Measurements from ENCODE around the gene NDUFV3.

The NDUFV3 gene

DNA sequence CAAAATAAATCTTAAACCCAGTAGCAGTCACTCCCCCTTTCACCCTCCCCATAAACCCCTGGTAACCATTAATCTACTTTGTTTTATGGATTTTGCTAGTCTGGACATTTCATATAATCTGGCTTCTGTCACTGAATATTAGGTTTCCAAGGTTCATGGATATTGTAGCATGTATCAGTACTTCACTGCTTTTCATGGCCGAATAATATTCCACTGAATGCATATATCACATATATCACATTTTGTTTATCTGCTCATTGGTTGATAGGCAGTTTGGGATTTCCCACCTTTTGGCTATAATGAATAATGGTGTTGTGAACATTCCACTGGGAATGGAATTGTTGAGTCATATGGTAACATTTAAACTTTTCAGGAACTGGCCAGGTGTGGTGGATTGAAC, 9.2 kb upstream of the NDUFV3 start:
- Histone ChIP-seq H3K36me3 (ENCODE audit: control insufficient read depth in 2 of 2, insufficient read depth in 1 of 2, low read length in 2 of 2) (peaks cover 0 to 6% of the 10 kb centered on the region in 2 experiments; a peak in 2 of 3 replicates), H3K4me1 (ENCODE audit: control insufficient read depth, insufficient read depth, low read length) (no peaks in the 10 kb centered on the region), H3K27ac (ENCODE audit: extremely low read depth, low read depth, low read length) (no peak overlapping the region), H3K9me3 (ENCODE audit: control insufficient read depth, insufficient read depth, low read depth, low read length) (no peaks in the 10 kb centered on the region), H3K4me3 (ENCODE audit: low read depth, low read length) (no peak overlapping the region)
- no peak for TF ChIP-seq ZNF529 (tag by site-specific recombination; IDR thresholded peaks at IDR 0.05; ENCODE audit: insufficient replicate concordance)
- TF ChIP-seq ZNF792 (tag by site-specific recombination; IDR thresholded peaks at IDR 0.05) = no peak
- TF ChIP-seq ZNF530 (tag by site-specific recombination; IDR thresholded peaks at IDR 0.05; ENCODE audit: low read depth) = no peak
- TF ChIP-seq ZNF133 (tag by site-specific recombination; IDR thresholded peaks at IDR 0.05) = no peak
- TF ChIP-seq ZNF350 (tag by site-specific recombination; IDR thresholded peaks at IDR 0.05) = no peak
- TF ChIP-seq ZNF146 (tag by site-specific recombination; IDR thresholded peaks at IDR 0.05) = peak; percentile 98
- ChIA-PET CTCF (no interaction called here), POLR2A (interaction anchor here (1.3 kb wide), 1 partner anchor 9 kb away, joined by 5 read pairs; the partner anchor contains the start of gene NDUFV3)

DNA sequence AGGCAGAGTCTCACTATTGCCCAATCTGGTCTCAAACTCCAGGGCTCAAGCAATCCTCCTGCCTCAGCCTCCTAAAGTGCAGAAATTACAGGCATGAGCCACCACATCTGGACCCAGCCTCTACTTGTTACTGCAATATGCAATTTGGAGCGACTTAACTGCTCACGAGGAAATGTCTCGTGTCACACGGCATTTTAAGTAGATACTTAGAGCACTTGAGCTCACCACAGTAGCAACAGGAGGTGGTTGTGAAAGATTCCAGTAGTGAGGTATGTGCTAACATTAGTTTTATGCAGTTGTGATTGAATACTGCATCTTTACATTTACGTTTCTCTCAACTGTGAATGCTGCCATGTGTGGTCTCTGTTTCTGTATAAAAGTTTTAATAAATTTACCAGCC, 5.8 kb upstream of the NDUFV3 start:
- H3K9me3 ChIP-seq (ENCODE audit: control insufficient read depth, insufficient read depth, low read depth, low read length) = no peaks in the 10 kb centered on the region
- H3K4me3 ChIP-seq (ENCODE audit: low read depth, low read length) = no peak overlapping the region
- H3K27ac ChIP-seq (ENCODE audit: extremely low read depth, low read depth, low read length) = no peak overlapping the region
- ChIA-PET POLR2A (interaction anchor here (0.8 kb wide), 1 partner anchor 9 kb away, joined by 3 read pairs; no protein-coding TSS in a partner anchor), CTCF (no interaction called here)
- H3K4me1 ChIP-seq (ENCODE audit: control insufficient read depth, insufficient read depth, low read length) = peaks cover 1% of the 10 kb centered on the region; the same call in 1 of the 2 replicates
- peaks cover 0 to 6% of the 10 kb centered on the region in 2 experiments; a peak in 2 of 3 replicates for H3K36me3 ChIP-seq (ENCODE audit: control insufficient read depth in 2 of 2, insufficient read depth in 1 of 2, low read length in 2 of 2)
- peak; percentile 78 for TF ChIP-seq SCRT2 (tag by site-specific recombination; IDR thresholded peaks at IDR 0.05)
- no peak for TF ChIP-seq ZNF112 (tag by site-specific recombination; IDR thresholded peaks at IDR 0.05)
- peak; percentile 49; the same call in 1 of the 2 replicates for TF ChIP-seq OSR2 (tag by site-specific recombination; IDR thresholded peaks at IDR 0.05)

DNA sequence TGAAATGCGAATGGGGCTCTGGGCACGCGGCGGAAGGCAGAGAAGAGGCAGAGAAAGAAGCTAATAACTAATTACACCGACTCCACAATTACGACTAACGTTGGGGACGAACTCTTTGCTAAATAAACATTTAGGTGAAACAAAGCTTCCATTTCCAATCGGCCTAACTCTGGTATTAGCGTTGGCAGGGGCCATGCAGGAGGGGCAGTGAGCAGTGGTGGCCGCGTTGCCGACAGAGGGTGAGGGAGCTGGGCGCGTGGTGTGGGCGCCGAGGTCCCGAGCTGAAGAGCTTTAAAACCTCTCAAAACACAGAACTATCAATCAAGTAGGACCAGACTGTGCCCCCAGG, 553 bp upstream of the NDUFV3 start:
- peak overlapping the region; percentile 39 for H3K4me3 ChIP-seq (ENCODE audit: low read depth, low read length)
- ChIA-PET POLR2A (interaction anchor here (0.7 to 2.6 kb wide), 13 partner anchors 8 to 379 kb away, joined by 3 to 23 read pairs (median 4); partner anchors contain the start of genes PKNOX1 and SLC37A1), CTCF (interaction anchor here (0.5 to 0.8 kb wide), 3 partner anchors 127 to 285 kb away, joined by 3 to 4 read pairs (median 3); no protein-coding TSS in a partner anchor)
- H3K36me3 ChIP-seq (ENCODE audit: control insufficient read depth in 2 of 2, insufficient read depth in 1 of 2, low read length in 2 of 2) = peaks cover 16 to 26% of the 10 kb centered on the region in 2 experiments
- H3K27ac ChIP-seq (ENCODE audit: extremely low read depth, low read depth, low read length) = peak overlapping the region; percentile 80
- H3K4me1 ChIP-seq (ENCODE audit: control insufficient read depth, insufficient read depth, low read length) = peaks cover 3% of the 10 kb centered on the region; the same call in 1 of the 2 replicates
- H3K9me3 ChIP-seq (ENCODE audit: control insufficient read depth, insufficient read depth, low read depth, low read length) = no peaks in the 10 kb centered on the region
- TF ChIP-seq ZNF335 (tag by site-specific recombination; conservative IDR thresholded peaks at IDR 0.05) (no peak), ZNF433 (tag by site-specific recombination; IDR thresholded peaks at IDR 0.05; ENCODE audit: low read depth) (no peak), ZNF600 (tag by site-specific recombination; IDR thresholded peaks at IDR 0.05) (no peak), ZBTB21 (tag by site-specific recombination; IDR thresholded peaks at IDR 0.05) (peak; percentile 62; the same call in 1 of the 2 replicates), ZNF24 (tag by site-specific recombination; IDR thresholded peaks at IDR 0.05) (peak; percentile 54; the same call in 1 of the 2 replicates), ZNF2 (tag by site-specific recombination; IDR thresholded peaks at IDR 0.05) (0 out of 2 replicates have a peak, but pooled peaks have one; percentile 44), ZSCAN23 (tag by site-specific recombination; IDR thresholded peaks at IDR 0.05) (peak; percentile 92; the same call in 1 of the 2 replicates), ZBTB48 (tag by site-specific recombination; IDR thresholded peaks at IDR 0.05) (peak; percentile 70), REPIN1 (tag by site-specific recombination; IDR thresholded peaks at IDR 0.05; ENCODE audit: low read depth) (no peak; the same call in 1 of the 2 replicates)
- TF ChIP-seq, protein P1, sequence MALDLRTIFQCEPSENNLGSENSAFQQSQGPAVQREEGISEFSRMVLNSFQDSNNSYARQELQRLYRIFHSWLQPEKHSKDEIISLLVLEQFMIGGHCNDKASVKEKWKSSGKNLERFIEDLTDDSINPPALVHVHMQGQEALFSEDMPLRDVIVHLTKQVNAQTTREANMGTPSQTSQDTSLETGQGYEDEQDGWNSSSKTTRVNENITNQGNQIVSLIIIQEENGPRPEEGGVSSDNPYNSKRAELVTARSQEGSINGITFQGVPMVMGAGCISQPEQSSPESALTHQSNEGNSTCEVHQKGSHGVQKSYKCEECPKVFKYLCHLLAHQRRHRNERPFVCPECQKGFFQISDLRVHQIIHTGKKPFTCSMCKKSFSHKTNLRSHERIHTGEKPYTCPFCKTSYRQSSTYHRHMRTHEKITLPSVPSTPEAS (tag by site-specific recombination; IDR thresholded peaks at IDR 0.05) = 0 out of 2 replicates have a peak, but pooled peaks have one; percentile 17
- TF ChIP-seq, protein P2, sequence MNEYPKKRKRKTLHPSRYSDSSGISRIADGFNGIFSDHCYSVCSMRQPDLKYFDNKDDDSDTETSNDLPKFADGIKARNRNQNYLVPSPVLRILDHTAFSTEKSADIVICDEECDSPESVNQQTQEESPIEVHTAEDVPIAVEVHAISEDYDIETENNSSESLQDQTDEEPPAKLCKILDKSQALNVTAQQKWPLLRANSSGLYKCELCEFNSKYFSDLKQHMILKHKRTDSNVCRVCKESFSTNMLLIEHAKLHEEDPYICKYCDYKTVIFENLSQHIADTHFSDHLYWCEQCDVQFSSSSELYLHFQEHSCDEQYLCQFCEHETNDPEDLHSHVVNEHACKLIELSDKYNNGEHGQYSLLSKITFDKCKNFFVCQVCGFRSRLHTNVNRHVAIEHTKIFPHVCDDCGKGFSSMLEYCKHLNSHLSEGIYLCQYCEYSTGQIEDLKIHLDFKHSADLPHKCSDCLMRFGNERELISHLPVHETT (tag by site-specific recombination; IDR thresholded peaks at IDR 0.05) = 0 out of 2 replicates have a peak, but pooled peaks have one; percentile 22
- TF ChIP-seq, protein P3, sequence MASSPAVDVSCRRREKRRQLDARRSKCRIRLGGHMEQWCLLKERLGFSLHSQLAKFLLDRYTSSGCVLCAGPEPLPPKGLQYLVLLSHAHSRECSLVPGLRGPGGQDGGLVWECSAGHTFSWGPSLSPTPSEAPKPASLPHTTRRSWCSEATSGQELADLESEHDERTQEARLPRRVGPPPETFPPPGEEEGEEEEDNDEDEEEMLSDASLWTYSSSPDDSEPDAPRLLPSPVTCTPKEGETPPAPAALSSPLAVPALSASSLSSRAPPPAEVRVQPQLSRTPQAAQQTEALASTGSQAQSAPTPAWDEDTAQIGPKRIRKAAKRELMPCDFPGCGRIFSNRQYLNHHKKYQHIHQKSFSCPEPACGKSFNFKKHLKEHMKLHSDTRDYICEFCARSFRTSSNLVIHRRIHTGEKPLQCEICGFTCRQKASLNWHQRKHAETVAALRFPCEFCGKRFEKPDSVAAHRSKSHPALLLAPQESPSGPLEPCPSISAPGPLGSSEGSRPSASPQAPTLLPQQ (tag by site-specific recombination; IDR thresholded peaks at IDR 0.05) = peak; percentile 20
- TF ChIP-seq, protein P4, sequence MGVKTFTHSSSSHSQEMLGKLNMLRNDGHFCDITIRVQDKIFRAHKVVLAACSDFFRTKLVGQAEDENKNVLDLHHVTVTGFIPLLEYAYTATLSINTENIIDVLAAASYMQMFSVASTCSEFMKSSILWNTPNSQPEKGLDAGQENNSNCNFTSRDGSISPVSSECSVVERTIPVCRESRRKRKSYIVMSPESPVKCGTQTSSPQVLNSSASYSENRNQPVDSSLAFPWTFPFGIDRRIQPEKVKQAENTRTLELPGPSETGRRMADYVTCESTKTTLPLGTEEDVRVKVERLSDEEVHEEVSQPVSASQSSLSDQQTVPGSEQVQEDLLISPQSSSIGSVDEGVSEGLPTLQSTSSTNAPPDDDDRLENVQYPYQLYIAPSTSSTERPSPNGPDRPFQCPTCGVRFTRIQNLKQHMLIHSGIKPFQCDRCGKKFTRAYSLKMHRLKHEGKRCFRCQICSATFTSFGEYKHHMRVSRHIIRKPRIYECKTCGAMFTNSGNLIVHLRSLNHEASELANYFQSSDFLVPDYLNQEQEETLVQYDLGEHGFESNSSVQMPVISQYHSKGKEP (tag by site-specific recombination; IDR thresholded peaks at IDR 0.05) = peak; percentile 11; the same call in 1 of the 2 replicates
- TF ChIP-seq, protein P5, sequence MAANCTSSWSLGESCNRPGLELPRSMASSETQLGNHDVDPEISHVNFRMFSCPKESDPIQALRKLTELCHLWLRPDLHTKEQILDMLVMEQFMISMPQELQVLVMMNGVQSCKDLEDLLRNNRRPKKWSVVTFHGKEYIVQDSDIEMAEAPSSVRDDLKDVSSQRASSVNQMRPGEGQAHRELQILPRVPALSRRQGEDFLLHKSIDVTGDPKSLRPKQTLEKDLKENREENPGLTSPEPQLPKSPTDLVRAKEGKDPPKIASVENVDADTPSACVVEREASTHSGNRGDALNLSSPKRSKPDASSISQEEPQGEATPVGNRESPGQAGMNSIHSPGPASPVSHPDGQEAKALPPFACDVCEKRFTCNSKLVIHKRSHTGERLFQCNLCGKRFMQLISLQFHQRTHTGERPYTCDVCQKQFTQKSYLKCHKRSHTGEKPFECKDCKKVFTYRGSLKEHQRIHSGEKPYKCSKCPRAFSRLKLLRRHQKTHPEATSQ (tag by site-specific recombination; IDR thresholded peaks at IDR 0.05) = peak; percentile 89
